Caco-2 (cell line): ENCODE measurements around the gene RIPOR2. TPM values are rescaled to one million over a fixed set of nuclear protein-coding genes. Genes with fewer than 3 reads are reported as not detected.

Experiments used
- BruUV-seq: library from RNA; stranded (reverse); fragments of 400-500 nt; replicated peaks from 2 replicates; lab custom pipeline; 2021; lab: Mats Ljungman, UMichigan
- CTCF ChIA-PET: fragments of 300-600 bp; sonication (Branson Sonifier 250); formaldehyde crosslinking; loops from one replicate; lab custom pipeline; 2022; ENCODE audit warnings: antibody characterized with exemption; lab: Charles Lee
- POLR2A ChIA-PET: fragments of 300-600 bp; sonication (Branson Sonifier 250); formaldehyde crosslinking; loops from one replicate; lab custom pipeline; 2022; ENCODE audit warnings: antibody characterized with exemption; lab: Charles Lee
- DNase-seq, 2 experiments: peaks; one replicate each; pipeline versions ENCODE4 v3.0.0 to v3.0.0-alpha.2; 2020 to 2022
- H3K27me3 ChIP-seq: replicated peaks from 2 replicates; pipeline ENCODE4 v1.6.0; 2011; ENCODE audit warnings: low read length; ENCODE audit not compliant: control insufficient read depth, insufficient read depth
- H3K36me3 ChIP-seq: 2 replicates; pipeline ENCODE4 v1.5.1; 2011; ENCODE audit warnings: low read length; ENCODE audit not compliant: control insufficient read depth, insufficient read depth
- H3K4me1 ChIP-seq: fragments of 250-450 bp; sonication (Bioruptor Pico); 2 replicates; pipeline ENCODE4 v1.5.1; 2020; ENCODE audit warnings: mild to moderate bottlenecking
- H3K4me3 ChIP-seq: 2 replicates; pipeline ENCODE4 v1.5.1; 2011; ENCODE audit warnings: low read depth, mild to moderate bottlenecking, control low read depth, low read length
- H3K9me3 ChIP-seq: fragments of 250-450 bp; sonication (Bioruptor Pico); 2 replicates; pipeline ENCODE4 v1.5.1; 2020; ENCODE audit warnings: mild to moderate bottlenecking, moderate library complexity
- H3K27ac Mint-ChIP-seq: one replicate; pipeline ENCODE4 v1.8.0; 2022; ENCODE audit warnings: mixed read lengths; ENCODE audit not compliant: unreplicated experiment
- H3K27me3 Mint-ChIP-seq: one replicate; pipeline ENCODE4 v1.8.0; 2022; ENCODE audit warnings: mixed read lengths; ENCODE audit not compliant: insufficient read depth, unreplicated experiment
- H3K36me3 Mint-ChIP-seq: one replicate; pipeline ENCODE4 v1.8.0; 2022; ENCODE audit warnings: mild to moderate bottlenecking, mixed read lengths; ENCODE audit not compliant: insufficient read depth, unreplicated experiment
- H3K4me1 Mint-ChIP-seq: one replicate; pipeline ENCODE4 v1.8.0; 2022; ENCODE audit warnings: low read depth, mixed read lengths; ENCODE audit not compliant: unreplicated experiment
- H3K4me3 Mint-ChIP-seq: one replicate; pipeline ENCODE4 v1.8.0; 2022; ENCODE audit warnings: mild to moderate bottlenecking, moderate library complexity, mixed read lengths; ENCODE audit not compliant: unreplicated experiment
- H3K9me3 Mint-ChIP-seq: one replicate; pipeline ENCODE4 v1.8.0; 2022; ENCODE audit warnings: mixed read lengths; ENCODE audit not compliant: unreplicated experiment
- CTCF ChIP-seq, 2 experiments: fragments of 200-600 bp in 1 of 2; IDR thresholded peaks; 1 replicate in 1 of 2; 2 replicates in 1 of 2; pipeline versions ENCODE4 v1.5.1 to v1.8.0; 2011 to 2022; ENCODE audit warnings: antibody characterized with exemption in 1 of 2, control low read depth in 1 of 2, inconsistent platforms in 1 of 2, low read depth in 1 of 2, low read length in 1 of 2, mild to moderate bottlenecking in 1 of 2, moderate library complexity in 1 of 2; ENCODE audit not compliant: insufficient read depth in 1 of 2, severe bottlenecking in 1 of 2, unreplicated experiment in 1 of 2
- intact Hi-C: fragments of 100-400 bp; cut with micrococcal nuclease; formaldehyde crosslinking; loops from one replicate; pipeline ENCODE4 v1.10.0; 2022; ENCODE audit not compliant: unreplicated experiment
- total RNA-seq: library from RNA; stranded (reverse); gene quantifications from 2 replicates; pipeline ENCODE4 v1.2.3, GENCODE V29; 2022

RIPOR2 gene
- total RNA-seq, 1 experiment from 2014 or later = 0.64 TPM

DNA sequence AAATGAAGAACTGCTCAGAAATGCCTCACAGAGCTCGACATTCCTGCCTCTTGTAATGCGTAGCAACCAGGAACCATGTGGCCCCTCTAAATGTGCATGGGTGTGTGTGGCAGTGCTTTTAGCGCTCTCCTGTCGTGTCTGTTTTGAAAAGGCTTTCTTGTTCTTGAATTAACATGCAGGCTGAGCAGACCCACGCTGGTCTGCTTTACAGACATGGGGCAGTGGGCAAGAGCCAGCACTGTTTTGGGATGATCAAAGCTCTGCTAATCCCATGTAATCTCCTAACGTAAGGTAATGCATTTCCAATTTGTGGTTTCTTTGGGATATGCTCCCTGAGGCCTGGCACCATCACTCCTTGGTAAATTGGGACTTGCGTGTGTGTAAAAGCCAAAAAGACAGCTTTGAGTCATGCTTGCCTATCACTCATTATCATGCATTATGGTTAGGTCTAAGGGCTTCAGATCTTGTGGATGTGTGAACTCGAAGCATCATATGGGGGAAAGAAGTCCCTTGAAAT, 11.8 kb downstream of the RIPOR2 start:
- no peak for TF ChIP-seq CTCF (IDR thresholded peaks at IDR 0.05; ENCODE audit: insufficient read depth in 1 of 2, low read depth in 1 of 2, low read length in 1 of 2, severe bottlenecking in 1 of 2, unreplicated experiment in 1 of 2)
- Histone ChIP-seq H3K4me3 (no peak overlapping the region), H3K36me3 (no peaks in the 10 kb centered on the region), H3K4me1 (peaks cover 14% of the 10 kb centered on the region), H3K9me3 (no peaks in the 10 kb centered on the region), H3K27me3 (no peaks in the 10 kb centered on the region)
- no peak for DNase-seq
- Mint-ChIP-seq H3K27ac (no peak overlapping the region), H3K9me3 (peaks cover 13% of the 10 kb centered on the region), H3K36me3 (no peaks in the 10 kb centered on the region), H3K4me3 (no peak overlapping the region), H3K27me3 (no peaks in the 10 kb centered on the region), H3K4me1 (peaks cover 7% of the 10 kb centered on the region)
- BruUV-seq = no TSS peak
- CTCF ChIA-PET = no interaction called here
- intact Hi-C loops = no loop called here
- POLR2A ChIA-PET = no interaction called here

GRCh38 chr6:24922814-24923213, 12.9 kb downstream of the RIPOR2 start:
- Mint-ChIP-seq H3K27me3 (no peaks in the 10 kb centered on the region), H3K9me3 (peaks cover 12% of the 10 kb centered on the region), H3K27ac (no peak overlapping the region), H3K36me3 (no peaks in the 10 kb centered on the region), H3K4me1 (peaks cover 7% of the 10 kb centered on the region), H3K4me3 (no peak overlapping the region)
- CTCF ChIA-PET = no interaction called here
- POLR2A ChIA-PET = no interaction called here
- no peak for TF ChIP-seq CTCF (IDR thresholded peaks at IDR 0.05; ENCODE audit: insufficient read depth in 1 of 2, low read depth in 1 of 2, low read length in 1 of 2, severe bottlenecking in 1 of 2, unreplicated experiment in 1 of 2)
- no peak for DNase-seq
- Histone ChIP-seq H3K9me3 (no peaks in the 10 kb centered on the region), H3K27me3 (no peaks in the 10 kb centered on the region), H3K4me3 (no peak overlapping the region), H3K36me3 (no peaks in the 10 kb centered on the region), H3K4me1 (peaks cover 14% of the 10 kb centered on the region)
- no TSS peak for BruUV-seq
- intact Hi-C loops = no loop called here

- POLR2A ChIA-PET = no interaction called here
- intact Hi-C loops = no loop called here
These were observed 13.6 kb downstream of the RIPOR2 start for GRCh38 chr6:24922170-24922569.

More at GRCh38 chr6:24922170-24922569, 13.6 kb downstream of the RIPOR2 start:
- no peaks in the 10 kb centered on the region for H3K36me3 Mint-ChIP-seq
- Histone ChIP-seq H3K36me3 (no peaks in the 10 kb centered on the region), H3K27me3 (no peaks in the 10 kb centered on the region), H3K4me1 (peaks cover 14% of the 10 kb centered on the region), H3K9me3 (no peaks in the 10 kb centered on the region), H3K4me3 (no peak overlapping the region)
- no peak overlapping the region for H3K4me3 Mint-ChIP-seq
- H3K4me1 Mint-ChIP-seq = peaks cover 7% of the 10 kb centered on the region
- no peak overlapping the region for H3K27ac Mint-ChIP-seq
- TF ChIP-seq CTCF (IDR thresholded peaks at IDR 0.05; ENCODE audit: insufficient read depth in 1 of 2, low read depth in 1 of 2, low read length in 1 of 2, severe bottlenecking in 1 of 2, unreplicated experiment in 1 of 2) = no peak
- no peaks in the 10 kb centered on the region for H3K27me3 Mint-ChIP-seq
- no TSS peak for BruUV-seq
- H3K9me3 Mint-ChIP-seq = peaks cover 6% of the 10 kb centered on the region
- no peak for DNase-seq
- CTCF ChIA-PET = no interaction called here
